ENCODE measurements around the gene HSF5. TPM values are rescaled to one million over a fixed set of nuclear protein-coding genes. Genes with fewer than 3 reads are reported as not detected.

HSF5 gene
- polyA plus RNA-seq, 1 experiment, result not detected

- ChIA-PET POLR2A (no interaction called here), CTCF (no interaction called here)
- no peak for DNase-seq (ENCODE audit: low read depth)
- H3K27me3 ChIP-seq (ENCODE audit: control insufficient read depth, insufficient read depth, low read length), result peaks cover 11% of the 10 kb centered on the region
- no peaks in the 10 kb centered on the region for H3K36me3 ChIP-seq (ENCODE audit: control insufficient read depth, insufficient read depth, low read length)
- no peak overlapping the region for H3K4me3 ChIP-seq (ENCODE audit: low read depth, low read length)
- no peak for TF ChIP-seq CTCF (IDR thresholded peaks at IDR 0.05; ENCODE audit: insufficient read depth, low read depth, low read length)
These were observed 101.5 kb downstream of the HSF5 start for GRCh38 chr17:58386708-58387107.

- no peak for DNase-seq (ENCODE audit: low read depth)
- no peak for TF ChIP-seq CTCF (IDR thresholded peaks at IDR 0.05; ENCODE audit: insufficient read depth, low read depth, low read length)
- CTCF ChIA-PET, result interaction anchor here (0.8 kb wide), 1 partner anchor 11 kb away, joined by 3 read pairs; no protein-coding TSS in a partner anchor
- Histone ChIP-seq H3K27me3 (ENCODE audit: control insufficient read depth, insufficient read depth, low read length) (peaks cover 5% of the 10 kb centered on the region), H3K4me3 (ENCODE audit: low read depth, low read length) (no peak overlapping the region), H3K36me3 (ENCODE audit: control insufficient read depth, insufficient read depth, low read length) (no peaks in the 10 kb centered on the region)
- POLR2A ChIA-PET, result no interaction called here
These were observed 102.8 kb downstream of the HSF5 start for GRCh38 chr17:58385359-58385899.

- H3K27me3 ChIP-seq (ENCODE audit: control insufficient read depth, insufficient read depth, low read length), result peaks cover 5% of the 10 kb centered on the region
- no peak overlapping the region for H3K4me3 ChIP-seq (ENCODE audit: low read depth, low read length)
- H3K36me3 ChIP-seq (ENCODE audit: control insufficient read depth, insufficient read depth, low read length), result no peaks in the 10 kb centered on the region
- ChIA-PET POLR2A (no interaction called here), CTCF (interaction anchor here (1.3 kb wide), 1 partner anchor 33 kb away, joined by 4 read pairs; the partner anchor contains the start of gene RNF43)
- DNase-seq (ENCODE audit: low read depth), result no peak
- TF ChIP-seq CTCF (IDR thresholded peaks at IDR 0.05; ENCODE audit: insufficient read depth, low read depth, low read length), result no peak
These were observed 103.3 kb downstream of the HSF5 start for GRCh38 chr17:58384897-58385296.

- H3K36me3 ChIP-seq (ENCODE audit: control insufficient read depth, insufficient read depth, low read length), result no peaks in the 10 kb centered on the region
- no peak for DNase-seq (ENCODE audit: low read depth)
- peaks cover 5% of the 10 kb centered on the region for H3K27me3 ChIP-seq (ENCODE audit: control insufficient read depth, insufficient read depth, low read length)
- CTCF ChIA-PET, result interaction anchor here (1.3 kb wide), 1 partner anchor 34 kb away, joined by 4 read pairs; the partner anchor contains the start of gene RNF43
- POLR2A ChIA-PET, result no interaction called here
- no peak overlapping the region for H3K4me3 ChIP-seq (ENCODE audit: low read depth, low read length)
- no peak for TF ChIP-seq CTCF (IDR thresholded peaks at IDR 0.05; ENCODE audit: insufficient read depth, low read depth, low read length)
These were observed 104.2 kb downstream of the HSF5 start for GRCh38 chr17:58383892-58384462.

- Histone ChIP-seq H3K27me3 (ENCODE audit: control insufficient read depth, insufficient read depth, low read length) (peaks cover 2% of the 10 kb centered on the region; the same call in 1 of the 2 replicates), H3K4me3 (ENCODE audit: low read depth, low read length) (no peak overlapping the region), H3K36me3 (ENCODE audit: control insufficient read depth, insufficient read depth, low read length) (no peaks in the 10 kb centered on the region)
- DNase-seq (ENCODE audit: low read depth), result no peak
- ChIA-PET CTCF (interaction anchor here (0.6 kb wide), 1 partner anchor 183 kb away, joined by 3 read pairs; no protein-coding TSS in a partner anchor), POLR2A (no interaction called here)
- no peak for TF ChIP-seq CTCF (IDR thresholded peaks at IDR 0.05; ENCODE audit: insufficient read depth, low read depth, low read length)
These were observed 105.4 kb downstream of the HSF5 start for GRCh38 chr17:58382872-58383242.

Data from BJ (cell line).